Measurements from ENCODE around the gene CENPE. TPM values are rescaled to one million over a fixed set of nuclear protein-coding genes. Genes with fewer than 3 reads are reported as not detected.

CENPE gene
- total RNA-seq, 1 experiment from 2014 or later, result 80.3 TPM

DNA sequence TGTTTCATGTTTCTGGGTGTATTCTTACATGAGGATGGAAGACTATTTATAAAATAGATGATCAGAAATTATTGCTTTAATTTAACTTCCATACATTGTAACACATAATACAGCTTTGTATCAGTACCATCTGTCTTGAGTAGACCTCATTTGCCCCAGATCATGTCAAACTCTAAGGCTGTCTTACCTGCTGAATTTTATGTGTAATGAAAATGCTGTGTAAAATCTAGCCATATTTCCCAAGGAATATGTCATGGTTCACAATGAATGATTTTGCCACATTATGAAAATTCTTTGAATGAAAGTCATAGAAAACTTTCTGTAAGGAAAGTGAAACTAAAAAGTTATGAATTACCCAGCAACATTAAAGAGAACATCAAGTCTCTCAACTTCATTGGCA is 105.9 kb downstream of the CENPE start:
- TF ChIP-seq EZH2 (IDR thresholded peaks at IDR 0.05; ENCODE audit: borderline replicate concordance, low read depth, low read length, poor library complexity, severe bottlenecking), result no peak
- TF ChIP-seq, protein P1, sequence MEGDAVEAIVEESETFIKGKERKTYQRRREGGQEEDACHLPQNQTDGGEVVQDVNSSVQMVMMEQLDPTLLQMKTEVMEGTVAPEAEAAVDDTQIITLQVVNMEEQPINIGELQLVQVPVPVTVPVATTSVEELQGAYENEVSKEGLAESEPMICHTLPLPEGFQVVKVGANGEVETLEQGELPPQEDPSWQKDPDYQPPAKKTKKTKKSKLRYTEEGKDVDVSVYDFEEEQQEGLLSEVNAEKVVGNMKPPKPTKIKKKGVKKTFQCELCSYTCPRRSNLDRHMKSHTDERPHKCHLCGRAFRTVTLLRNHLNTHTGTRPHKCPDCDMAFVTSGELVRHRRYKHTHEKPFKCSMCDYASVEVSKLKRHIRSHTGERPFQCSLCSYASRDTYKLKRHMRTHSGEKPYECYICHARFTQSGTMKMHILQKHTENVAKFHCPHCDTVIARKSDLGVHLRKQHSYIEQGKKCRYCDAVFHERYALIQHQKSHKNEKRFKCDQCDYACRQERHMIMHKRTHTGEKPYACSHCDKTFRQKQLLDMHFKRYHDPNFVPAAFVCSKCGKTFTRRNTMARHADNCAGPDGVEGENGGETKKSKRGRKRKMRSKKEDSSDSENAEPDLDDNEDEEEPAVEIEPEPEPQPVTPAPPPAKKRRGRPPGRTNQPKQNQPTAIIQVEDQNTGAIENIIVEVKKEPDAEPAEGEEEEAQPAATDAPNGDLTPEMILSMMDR (conservative IDR thresholded peaks at IDR 0.05; ENCODE audit: low read depth, low read length), result no peak
- H3K27ac ChIP-seq (ENCODE audit: low read depth, low read length, poor library complexity, severe bottlenecking), result no peak overlapping the region
- DNase-seq (ENCODE audit: low spot score), result no peak
- ChIA-PET CTCF (no interaction called here), POLR2A (ENCODE audit: low non-redundant PET) (no interaction called here)
- no peak overlapping the region for H3K4me3 ChIP-seq (ENCODE audit: low read depth, low read length, poor library complexity, severe bottlenecking)
- H3K9me3 ChIP-seq (ENCODE audit: low read depth, low read length, poor library complexity, severe bottlenecking), result no peaks in the 10 kb centered on the region
- H3K36me3 ChIP-seq (ENCODE audit: insufficient read depth, low read length, poor library complexity, severe bottlenecking), result no peaks in the 10 kb centered on the region
- intact Hi-C loops (cut with micrococcal nuclease; ENCODE audit: unreplicated experiment), result loop anchor here (5.0 kb wide), 3 partner anchors 470 to 660 kb away; no protein-coding TSS in a partner anchor
- no TSS peak for BruUV-seq (replicated peaks)
- H3K4me1 ChIP-seq (ENCODE audit: insufficient read depth, low read length, poor library complexity, severe bottlenecking), result no peaks in the 10 kb centered on the region
- H3K27me3 ChIP-seq (replicated peaks; ENCODE audit: insufficient read depth, low read depth, low read length, poor library complexity), result no peaks in the 10 kb centered on the region

DNA sequence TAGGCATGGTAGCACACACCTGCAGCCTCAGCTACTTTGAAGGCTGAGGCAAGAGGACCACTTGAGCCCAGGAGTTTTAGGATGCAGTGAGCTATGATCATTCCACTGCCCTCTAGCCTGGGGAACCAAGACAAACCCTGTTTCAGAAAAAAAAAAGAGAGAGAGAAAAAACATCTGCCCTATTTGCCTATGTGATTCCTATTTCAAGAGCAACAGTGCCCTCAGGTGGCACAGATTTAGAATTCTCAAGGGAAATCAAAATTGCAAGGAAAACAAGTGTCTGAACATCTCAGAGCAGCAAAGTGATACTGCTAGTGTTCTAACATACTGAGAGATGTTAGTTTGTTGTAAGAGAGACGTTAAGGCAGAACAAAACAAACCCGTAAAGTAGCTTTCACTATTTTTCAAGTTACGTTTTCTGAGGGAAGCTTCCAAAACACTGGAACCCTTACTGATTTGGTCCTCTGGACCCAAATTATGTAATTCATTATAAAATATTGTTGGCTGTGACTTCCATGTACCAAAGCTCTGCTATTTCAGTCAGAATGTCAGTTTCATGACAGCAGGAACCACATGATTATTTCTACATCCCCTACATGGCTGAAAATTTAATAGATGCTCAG is 106.4 kb downstream of the CENPE start:
- POLR2A ChIA-PET (ENCODE audit: low non-redundant PET), result no interaction called here

DNA sequence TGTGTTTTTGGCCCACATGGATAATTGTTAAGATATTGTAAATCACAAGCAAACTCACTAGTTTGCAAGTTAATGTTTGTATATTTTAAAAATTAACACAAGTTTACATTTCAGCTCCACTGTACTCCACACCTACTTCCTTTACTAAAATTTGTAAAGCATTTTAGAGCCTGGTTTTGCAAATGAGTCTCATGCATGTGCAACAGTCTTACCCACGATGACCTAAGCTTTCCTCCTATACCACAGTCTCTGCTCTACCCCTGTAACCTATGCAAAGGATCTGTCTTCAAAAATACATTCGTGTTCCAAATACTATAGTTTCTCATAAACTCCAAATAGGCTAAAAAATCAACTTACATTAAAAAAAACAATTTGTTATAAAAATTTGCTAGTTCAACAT is 108.7 kb downstream of the CENPE start:
- Histone ChIP-seq H3K4me1 (ENCODE audit: insufficient read depth, low read length, poor library complexity, severe bottlenecking) (no peaks in the 10 kb centered on the region), H3K27me3 (replicated peaks; ENCODE audit: insufficient read depth, low read depth, low read length, poor library complexity) (no peaks in the 10 kb centered on the region), H3K27ac (ENCODE audit: low read depth, low read length, poor library complexity, severe bottlenecking) (no peak overlapping the region), H3K9me3 (ENCODE audit: low read depth, low read length, poor library complexity, severe bottlenecking) (no peaks in the 10 kb centered on the region), H3K4me3 (ENCODE audit: low read depth, low read length, poor library complexity, severe bottlenecking) (no peak overlapping the region), H3K36me3 (ENCODE audit: insufficient read depth, low read length, poor library complexity, severe bottlenecking) (no peaks in the 10 kb centered on the region)
- intact Hi-C loops (cut with micrococcal nuclease; ENCODE audit: unreplicated experiment), result no loop called here
- POLR2A ChIA-PET (ENCODE audit: low non-redundant PET), result no interaction called here
- no TSS peak for BruUV-seq (replicated peaks)
- TF ChIP-seq, protein P1 (conservative IDR thresholded peaks at IDR 0.05; ENCODE audit: low read depth, low read length), result no peak
- TF ChIP-seq EZH2 (IDR thresholded peaks at IDR 0.05; ENCODE audit: borderline replicate concordance, low read depth, low read length, poor library complexity, severe bottlenecking), result no peak
- CTCF ChIA-PET, result no interaction called here
- no peak for DNase-seq (ENCODE audit: low spot score)

More for the DNA sequence above, 106.4 kb downstream of the CENPE start:
- BruUV-seq (replicated peaks), result no TSS peak
- CTCF ChIA-PET, result interaction anchor here (0.5 kb wide), 1 partner anchor 38 kb away, joined by 4 read pairs; no protein-coding TSS in a partner anchor
- TF ChIP-seq EZH2 (IDR thresholded peaks at IDR 0.05; ENCODE audit: borderline replicate concordance, low read depth, low read length, poor library complexity, severe bottlenecking), result no peak
- TF ChIP-seq, protein P1 (conservative IDR thresholded peaks at IDR 0.05; ENCODE audit: low read depth, low read length), result peak; percentile 73
- intact Hi-C loops (cut with micrococcal nuclease; ENCODE audit: unreplicated experiment), result loop anchor here (5.0 kb wide), 3 partner anchors 469 to 659 kb away; no protein-coding TSS in a partner anchor
- peak; percentile 79 for DNase-seq (ENCODE audit: low spot score)
- H3K4me3 ChIP-seq (ENCODE audit: low read depth, low read length, poor library complexity, severe bottlenecking), result no peak overlapping the region
- no peaks in the 10 kb centered on the region for H3K4me1 ChIP-seq (ENCODE audit: insufficient read depth, low read length, poor library complexity, severe bottlenecking)
- H3K36me3 ChIP-seq (ENCODE audit: insufficient read depth, low read length, poor library complexity, severe bottlenecking), result no peaks in the 10 kb centered on the region
- no peak overlapping the region for H3K27ac ChIP-seq (ENCODE audit: low read depth, low read length, poor library complexity, severe bottlenecking)
- no peaks in the 10 kb centered on the region for H3K9me3 ChIP-seq (ENCODE audit: low read depth, low read length, poor library complexity, severe bottlenecking)
- H3K27me3 ChIP-seq (replicated peaks; ENCODE audit: insufficient read depth, low read depth, low read length, poor library complexity), result no peaks in the 10 kb centered on the region

Data from A673 (cell line).